Large intestine (tissue), 12 donors: Measurements from ENCODE around the gene ZGRF1. TPM values are rescaled to one million over a fixed set of nuclear protein-coding genes. Genes with fewer than 3 reads are reported as not detected.

Source experiments
- DNase-seq, 2 donors: peaks; one replicate each; pipeline versions ENCODE4 v3.0.0 to v3.0.0-alpha.2; 2013
- H3K27ac ChIP-seq: one replicate; pipeline ENCODE4 v1.5.1; 2013; ENCODE audit warnings: low read length
- H3K27me3 ChIP-seq: 2 replicates; pipeline ENCODE4 v1.6.1; 2013; ENCODE audit warnings: low read length; ENCODE audit not compliant: control insufficient read depth, insufficient read depth
- H3K36me3 ChIP-seq: 2 replicates; pipeline ENCODE4 v1.6.1; 2013; ENCODE audit warnings: low read length; ENCODE audit not compliant: control insufficient read depth, insufficient read depth
- H3K4me1 ChIP-seq: one replicate; pipeline ENCODE4 v1.6.1; 2013; ENCODE audit warnings: low read length; ENCODE audit not compliant: control insufficient read depth, insufficient read depth
- H3K4me3 ChIP-seq: one replicate; pipeline ENCODE4 v1.5.1; 2013; ENCODE audit warnings: low read length
- H3K9me3 ChIP-seq: one replicate; pipeline ENCODE4 v1.6.1; 2013; ENCODE audit warnings: mild to moderate bottlenecking, low read depth, low read length, moderate library complexity; ENCODE audit not compliant: control insufficient read depth
- WGBS: methylation state at CpG from one replicate; pipeline ENCODE4 v1.1.5; 2013; ENCODE audit warnings: low lambda C conversion rate; ENCODE audit not compliant: insufficient coverage; 5-methylcytosine and 5-hydroxymethylcytosine counted together
- long read RNA-seq, 11 donors: transcript quantifications; one replicate each; lab custom pipeline, GENCODE V29; 2026
- polyA plus RNA-seq: library from polyadenylated mRNA; unstranded; fragments of 120-200 nt; gene quantifications from one replicate; pipeline ENCODE4 v1.2.1, GENCODE V29; 2013

Gene ZGRF1, protein sequence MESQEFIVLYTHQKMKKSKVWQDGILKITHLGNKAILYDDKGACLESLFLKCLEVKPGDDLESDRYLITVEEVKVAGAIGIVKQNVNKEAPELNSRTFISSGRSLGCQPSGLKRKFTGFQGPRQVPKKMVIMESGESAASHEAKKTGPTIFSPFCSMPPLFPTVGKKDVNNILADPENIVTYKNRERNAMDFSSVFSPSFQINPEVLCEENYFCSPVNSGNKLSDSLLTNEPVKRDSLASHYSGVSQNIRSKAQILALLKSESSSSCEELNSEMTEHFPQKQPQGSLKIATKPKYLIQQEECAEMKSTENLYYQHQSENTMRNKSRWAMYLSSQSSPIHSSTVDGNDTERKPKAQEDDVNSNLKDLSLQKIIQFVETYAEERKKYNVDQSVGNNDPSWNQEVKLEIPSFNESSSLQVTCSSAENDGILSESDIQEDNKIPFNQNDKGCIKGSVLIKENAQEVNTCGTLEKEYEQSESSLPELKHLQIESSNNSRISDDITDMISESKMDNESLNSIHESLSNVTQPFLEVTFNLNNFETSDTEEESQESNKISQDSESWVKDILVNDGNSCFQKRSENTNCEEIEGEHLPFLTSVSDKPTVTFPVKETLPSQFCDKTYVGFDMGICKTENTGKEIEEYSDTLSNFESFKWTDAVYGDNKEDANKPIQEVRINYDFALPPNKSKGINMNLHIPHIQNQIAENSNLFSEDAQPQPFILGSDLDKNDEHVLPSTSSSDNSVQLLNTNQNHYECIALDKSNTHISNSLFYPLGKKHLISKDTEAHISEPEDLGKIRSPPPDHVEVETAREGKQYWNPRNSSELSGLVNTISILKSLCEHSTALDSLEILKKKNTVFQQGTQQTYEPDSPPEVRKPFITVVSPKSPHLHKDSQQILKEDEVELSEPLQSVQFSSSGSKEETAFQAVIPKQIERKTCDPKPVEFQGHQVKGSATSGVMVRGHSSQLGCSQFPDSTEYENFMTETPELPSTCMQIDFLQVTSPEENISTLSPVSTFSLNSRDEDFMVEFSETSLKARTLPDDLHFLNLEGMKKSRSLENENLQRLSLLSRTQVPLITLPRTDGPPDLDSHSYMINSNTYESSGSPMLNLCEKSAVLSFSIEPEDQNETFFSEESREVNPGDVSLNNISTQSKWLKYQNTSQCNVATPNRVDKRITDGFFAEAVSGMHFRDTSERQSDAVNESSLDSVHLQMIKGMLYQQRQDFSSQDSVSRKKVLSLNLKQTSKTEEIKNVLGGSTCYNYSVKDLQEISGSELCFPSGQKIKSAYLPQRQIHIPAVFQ (N-terminal part only)
- 7.3 TPM for polyA plus RNA-seq
- long read RNA-seq, donor 1, partial matches to known transcripts, result 0 of 1 reads
- long read RNA-seq, donor 1, other reads (novel, unspliced or antisense), result 0 of 1 reads
- long read RNA-seq, donor 2, partial matches to known transcripts, result 6 of 7 reads
- long read RNA-seq, donor 2, other reads (novel, unspliced or antisense), result 0 of 7 reads
- long read RNA-seq, donor 3, partial matches to known transcripts, result 439 of 488 reads
- long read RNA-seq, donor 3, other reads (novel, unspliced or antisense), result 49 of 488 reads
- long read RNA-seq, donor 4, result 0 reads
- long read RNA-seq, donor 5, result 0 reads
- long read RNA-seq, donor 6, result 0 reads
- long read RNA-seq, donor 7, result 0 reads
- long read RNA-seq, donor 8, partial matches to known transcripts, result 303 of 322 reads
- long read RNA-seq, donor 8, other reads (novel, unspliced or antisense), result 18 of 322 reads
- long read RNA-seq, donor 9, partial matches to known transcripts, result 0 of 1 reads
- long read RNA-seq, donor 9, other reads (novel, unspliced or antisense), result 0 of 1 reads
- long read RNA-seq, donor 10, result 0 reads
- long read RNA-seq, donor 11, partial matches to known transcripts, result 107 of 123 reads
- long read RNA-seq, donor 11, other reads (novel, unspliced or antisense), result 16 of 123 reads

- WGBS, result 0% methylated on average over 1 of the region's 66 CpGs
- Histone ChIP-seq H3K4me3 (peak within 1 kb of the TSS; percentile 75), H3K27ac (peak within 1 kb of the TSS; percentile 96), H3K4me1 (peaks cover 4% of the 10 kb centered on the region), H3K9me3 (no peaks in the 10 kb centered on the region), H3K27me3 (no peaks in the 10 kb centered on the region), H3K36me3 (peaks cover 3% of the 10 kb centered on the region)
- DNase-seq, result peak; percentile 99 to 100
Observed at GRCh38 chr4:112636688-112637551, at the start of gene ZGRF1, which contains the start of gene LARP7. Gene ZGRF1, minus strand, starts transcription at chr4:112636909. Its CDS starts 3,733 bp downstream, at chr4:112633176. Gene LARP7, plus strand, starts transcription at chr4:112637143. Its CDS starts 7,527 bp downstream, at chr4:112644670.

DNA sequence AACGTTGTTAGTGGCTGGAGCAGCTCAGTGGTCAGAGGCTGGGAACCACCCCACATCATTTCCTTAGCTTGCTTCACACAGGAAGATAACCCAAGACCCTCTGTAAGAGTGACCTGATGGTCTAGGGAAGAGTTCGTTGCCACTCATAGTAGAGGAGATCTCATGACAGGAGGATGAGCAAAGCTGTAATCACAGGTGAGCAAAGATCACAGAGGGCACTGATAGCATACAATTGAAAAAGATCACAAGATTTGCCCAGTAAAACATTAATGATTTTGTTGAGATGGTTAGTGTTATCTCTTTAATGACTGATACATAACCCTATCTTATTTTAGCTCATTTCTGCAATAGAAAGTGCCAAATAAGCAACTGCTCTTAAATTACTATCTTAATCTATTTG, 44.3 kb upstream of the ZGRF1 start:
- H3K27ac ChIP-seq, result peak overlapping the region; percentile 56
- 20% methylated on average over 1 of the region's 2 CpGs for WGBS
- H3K4me3 ChIP-seq, result no peak overlapping the region
- H3K36me3 ChIP-seq, result no peaks in the 10 kb centered on the region
- H3K27me3 ChIP-seq, result no peaks in the 10 kb centered on the region
- DNase-seq, result peak; percentile 61 to 66
- H3K4me1 ChIP-seq, result peaks cover 8% of the 10 kb centered on the region
- no peaks in the 10 kb centered on the region for H3K9me3 ChIP-seq

- Histone ChIP-seq H3K36me3 (no peaks in the 10 kb centered on the region), H3K4me1 (peaks cover 8% of the 10 kb centered on the region), H3K9me3 (no peaks in the 10 kb centered on the region), H3K27ac (no peak overlapping the region), H3K4me3 (no peak overlapping the region), H3K27me3 (no peaks in the 10 kb centered on the region)
- no CpG with 5 or more reads among the region's 2 CpGs for WGBS
- DNase-seq, result peak in 1 of 2 donors; percentile 4
Observed at GRCh38 chr4:112677519-112678091, 40.9 kb upstream of the ZGRF1 start.

- Histone ChIP-seq H3K36me3 (no peaks in the 10 kb centered on the region), H3K27ac (no peak overlapping the region), H3K4me1 (no peaks in the 10 kb centered on the region), H3K9me3 (peaks cover 9% of the 10 kb centered on the region), H3K4me3 (no peak overlapping the region), H3K27me3 (no peaks in the 10 kb centered on the region)
- DNase-seq, result no peak
- WGBS, result no CpG with 5 or more reads among the region's 1 CpG
Observed at GRCh38 chr4:112674376-112674775, 37.7 kb upstream of the ZGRF1 start.

- H3K36me3 ChIP-seq, result no peaks in the 10 kb centered on the region
- no peaks in the 10 kb centered on the region for H3K27me3 ChIP-seq
- DNase-seq, result no peak
- no peak overlapping the region for H3K27ac ChIP-seq
- WGBS, result no CpG with 5 or more reads among the region's 1 CpG
- no peak overlapping the region for H3K4me3 ChIP-seq
- H3K4me1 ChIP-seq, result no peaks in the 10 kb centered on the region
- H3K9me3 ChIP-seq, result peaks cover 9% of the 10 kb centered on the region
Observed at GRCh38 chr4:112673686-112674085, 37.0 kb upstream of the ZGRF1 start.

DNA sequence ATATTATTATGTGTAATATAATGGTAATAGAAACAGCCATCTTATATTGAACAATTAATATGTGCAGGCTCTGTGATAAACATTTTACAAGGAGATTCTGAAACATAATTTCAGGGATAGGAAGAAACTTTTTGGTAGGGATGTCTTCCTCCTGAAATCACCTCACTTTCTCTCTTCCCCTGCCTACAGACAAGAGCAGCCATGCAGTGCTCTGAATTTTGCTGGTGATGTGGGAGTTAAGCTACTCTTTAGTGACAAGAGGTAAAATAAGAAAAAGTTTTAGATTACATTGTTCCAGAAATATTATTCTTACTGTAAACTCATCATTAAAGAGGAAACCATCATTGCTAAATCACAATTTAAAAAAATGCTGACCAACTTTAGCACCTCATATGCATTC, 36.4 kb upstream of the ZGRF1 start:
- H3K36me3 ChIP-seq, result no peaks in the 10 kb centered on the region
- no peaks in the 10 kb centered on the region for H3K4me1 ChIP-seq
- H3K27ac ChIP-seq, result no peak overlapping the region
- H3K9me3 ChIP-seq, result peaks cover 9% of the 10 kb centered on the region
- no peak overlapping the region for H3K4me3 ChIP-seq
- DNase-seq, result no peak
- H3K27me3 ChIP-seq, result no peaks in the 10 kb centered on the region

DNA sequence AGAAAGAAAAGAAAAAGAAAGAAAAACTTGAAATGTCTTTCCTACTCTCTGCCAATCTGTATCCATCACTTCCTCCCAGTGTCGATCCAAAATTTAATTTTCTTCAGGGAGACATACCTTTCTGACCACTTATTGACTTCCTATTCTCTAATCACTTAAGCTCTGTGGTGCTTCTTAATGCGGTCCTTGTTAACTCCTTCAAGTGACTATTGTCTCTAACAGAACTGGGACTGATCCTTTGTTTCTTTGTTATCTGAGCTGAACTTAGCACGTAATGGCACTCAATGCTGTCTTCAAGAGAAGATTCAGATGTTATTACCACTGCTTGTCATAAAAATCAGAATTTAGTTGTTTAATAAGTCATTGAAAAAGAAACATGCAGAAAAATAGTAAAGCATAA, 31.4 kb upstream of the ZGRF1 start:
- WGBS, result 83% methylated on average over 1 of the region's 3 CpGs
- H3K27ac ChIP-seq, result no peak overlapping the region
- DNase-seq, result no peak
- H3K4me3 ChIP-seq, result no peak overlapping the region
- H3K4me1 ChIP-seq, result no peaks in the 10 kb centered on the region
- H3K36me3 ChIP-seq, result no peaks in the 10 kb centered on the region
- no peaks in the 10 kb centered on the region for H3K27me3 ChIP-seq
- peaks cover 9% of the 10 kb centered on the region for H3K9me3 ChIP-seq

- Histone ChIP-seq H3K36me3 (peaks cover 2% of the 10 kb centered on the region), H3K27ac (no peak overlapping the region), H3K4me3 (no peak overlapping the region), H3K27me3 (no peaks in the 10 kb centered on the region), H3K9me3 (peaks cover under 1% of the 10 kb centered on the region), H3K4me1 (no peaks in the 10 kb centered on the region)
- DNase-seq, result no peak
- no CpG with 5 or more reads among the region's 2 CpGs for WGBS
Observed at GRCh38 chr4:112664611-112665010, 27.9 kb upstream of the ZGRF1 start.
